ENCODE measurements around the gene UBQLN4.

The UBQLN4 gene

GRCh38 chr1:156095906-156096508, 42.4 kb upstream of the UBQLN4 start:
- peaks cover 27 to 29% of the 10 kb centered on the region in 2 donors for H3K4me1 ChIP-seq (ENCODE audit: control insufficient read depth in 2 of 2, insufficient read depth in 2 of 2, low read length in 2 of 2)
- H3K27me3 ChIP-seq (ENCODE audit: control insufficient read depth in 2 of 2, insufficient read depth in 2 of 2, low read length in 2 of 2): no peaks in the 10 kb centered on the region
- no peaks in the 10 kb centered on the region for H3K9me3 ChIP-seq (ENCODE audit: control insufficient read depth in 2 of 2, low read length in 2 of 2)
- no peak overlapping the region for H3K4me3 ChIP-seq (ENCODE audit: low read length in 2 of 2)
- peak overlapping the region in 1 of 2 donors; percentile 32 for H3K9ac ChIP-seq (ENCODE audit: low read depth in 1 of 2, low read length in 2 of 2)
- H3K36me3 ChIP-seq (ENCODE audit: control insufficient read depth in 2 of 2, insufficient read depth in 2 of 2, low read length in 2 of 2): no peaks in the 10 kb centered on the region
- peak overlapping the region; percentile 6 to 68 for H3K27ac ChIP-seq (ENCODE audit: low read depth in 2 of 2, low read length in 2 of 2)

- no peaks in the 10 kb centered on the region for H3K9me3 ChIP-seq (ENCODE audit: control insufficient read depth in 2 of 2, low read length in 2 of 2)
- H3K4me1 ChIP-seq (ENCODE audit: control insufficient read depth in 2 of 2, insufficient read depth in 2 of 2, low read length in 2 of 2): peaks cover 13 to 17% of the 10 kb centered on the region in 2 donors
- H3K9ac ChIP-seq (ENCODE audit: low read depth in 1 of 2, low read length in 2 of 2): no peak overlapping the region
- no peak overlapping the region for H3K27ac ChIP-seq (ENCODE audit: low read depth in 2 of 2, low read length in 2 of 2)
- no peak overlapping the region for H3K4me3 ChIP-seq (ENCODE audit: low read length in 2 of 2)
- H3K36me3 ChIP-seq (ENCODE audit: control insufficient read depth in 2 of 2, insufficient read depth in 2 of 2, low read length in 2 of 2): no peaks in the 10 kb centered on the region
- H3K27me3 ChIP-seq (ENCODE audit: control insufficient read depth in 2 of 2, insufficient read depth in 2 of 2, low read length in 2 of 2): no peaks in the 10 kb centered on the region
Measured at GRCh38 chr1:156091610-156092009, 38.0 kb upstream of the UBQLN4 start.

GRCh38 chr1:156090840-156091188, 37.2 kb upstream of the UBQLN4 start:
- H3K27ac ChIP-seq (ENCODE audit: low read depth in 2 of 2, low read length in 2 of 2): no peak overlapping the region
- H3K9me3 ChIP-seq (ENCODE audit: control insufficient read depth in 2 of 2, low read length in 2 of 2): no peaks in the 10 kb centered on the region
- peaks cover 5 to 9% of the 10 kb centered on the region in 2 donors for H3K4me1 ChIP-seq (ENCODE audit: control insufficient read depth in 2 of 2, insufficient read depth in 2 of 2, low read length in 2 of 2)
- no peaks in the 10 kb centered on the region for H3K27me3 ChIP-seq (ENCODE audit: control insufficient read depth in 2 of 2, insufficient read depth in 2 of 2, low read length in 2 of 2)
- H3K36me3 ChIP-seq (ENCODE audit: control insufficient read depth in 2 of 2, insufficient read depth in 2 of 2, low read length in 2 of 2): no peaks in the 10 kb centered on the region
- H3K9ac ChIP-seq (ENCODE audit: low read depth in 1 of 2, low read length in 2 of 2): no peak overlapping the region
- H3K4me3 ChIP-seq (ENCODE audit: low read length in 2 of 2): no peak overlapping the region

GRCh38 chr1:156090138-156090839, 36.7 kb upstream of the UBQLN4 start:
- Histone ChIP-seq H3K27ac (ENCODE audit: low read depth in 2 of 2, low read length in 2 of 2) (peak overlapping the region in 1 of 2 donors; percentile 48), H3K4me3 (ENCODE audit: low read length in 2 of 2) (no peak overlapping the region), H3K9ac (ENCODE audit: low read depth in 1 of 2, low read length in 2 of 2) (no peak overlapping the region), H3K27me3 (ENCODE audit: control insufficient read depth in 2 of 2, insufficient read depth in 2 of 2, low read length in 2 of 2) (no peaks in the 10 kb centered on the region), H3K4me1 (ENCODE audit: control insufficient read depth in 2 of 2, insufficient read depth in 2 of 2, low read length in 2 of 2) (peaks cover 2 to 5% of the 10 kb centered on the region in 2 donors), H3K36me3 (ENCODE audit: control insufficient read depth in 2 of 2, insufficient read depth in 2 of 2, low read length in 2 of 2) (no peaks in the 10 kb centered on the region), H3K9me3 (ENCODE audit: control insufficient read depth in 2 of 2, low read length in 2 of 2) (no peaks in the 10 kb centered on the region)

GRCh38 chr1:156089704-156090103, 36.1 kb upstream of the UBQLN4 start:
- H3K9me3 ChIP-seq (ENCODE audit: control insufficient read depth in 2 of 2, low read length in 2 of 2): no peaks in the 10 kb centered on the region
- no peaks in the 10 kb centered on the region for H3K36me3 ChIP-seq (ENCODE audit: control insufficient read depth in 2 of 2, insufficient read depth in 2 of 2, low read length in 2 of 2)
- H3K27ac ChIP-seq (ENCODE audit: low read depth in 2 of 2, low read length in 2 of 2): no peak overlapping the region
- H3K9ac ChIP-seq (ENCODE audit: low read depth in 1 of 2, low read length in 2 of 2): no peak overlapping the region
- H3K4me3 ChIP-seq (ENCODE audit: low read length in 2 of 2): no peak overlapping the region
- H3K4me1 ChIP-seq (ENCODE audit: control insufficient read depth in 2 of 2, insufficient read depth in 2 of 2, low read length in 2 of 2): peaks cover 2 to 5% of the 10 kb centered on the region in 2 donors
- H3K27me3 ChIP-seq (ENCODE audit: control insufficient read depth in 2 of 2, insufficient read depth in 2 of 2, low read length in 2 of 2): no peaks in the 10 kb centered on the region

- Histone ChIP-seq H3K9me3 (ENCODE audit: control insufficient read depth in 2 of 2, low read length in 2 of 2) (no peaks in the 10 kb centered on the region), H3K27me3 (ENCODE audit: control insufficient read depth in 2 of 2, insufficient read depth in 2 of 2, low read length in 2 of 2) (no peaks in the 10 kb centered on the region), H3K4me3 (ENCODE audit: low read length in 2 of 2) (no peak overlapping the region), H3K9ac (ENCODE audit: low read depth in 1 of 2, low read length in 2 of 2) (no peak overlapping the region), H3K36me3 (ENCODE audit: control insufficient read depth in 2 of 2, insufficient read depth in 2 of 2, low read length in 2 of 2) (no peaks in the 10 kb centered on the region), H3K4me1 (ENCODE audit: control insufficient read depth in 2 of 2, insufficient read depth in 2 of 2, low read length in 2 of 2) (peaks cover 5 to 9% of the 10 kb centered on the region in 2 donors), H3K27ac (ENCODE audit: low read depth in 2 of 2, low read length in 2 of 2) (no peak overlapping the region)
Measured at GRCh38 chr1:156086256-156086662, 32.7 kb upstream of the UBQLN4 start.

GRCh38 chr1:156083800-156084790, 30.5 kb upstream of the UBQLN4 start:
- Histone ChIP-seq H3K9ac (ENCODE audit: low read depth in 1 of 2, low read length in 2 of 2) (no peak overlapping the region), H3K4me3 (ENCODE audit: low read length in 2 of 2) (no peak overlapping the region), H3K9me3 (ENCODE audit: control insufficient read depth in 2 of 2, low read length in 2 of 2) (no peaks in the 10 kb centered on the region), H3K36me3 (ENCODE audit: control insufficient read depth in 2 of 2, insufficient read depth in 2 of 2, low read length in 2 of 2) (no peaks in the 10 kb centered on the region), H3K27ac (ENCODE audit: low read depth in 2 of 2, low read length in 2 of 2) (no peak overlapping the region), H3K27me3 (ENCODE audit: control insufficient read depth in 2 of 2, insufficient read depth in 2 of 2, low read length in 2 of 2) (no peaks in the 10 kb centered on the region), H3K4me1 (ENCODE audit: control insufficient read depth in 2 of 2, insufficient read depth in 2 of 2, low read length in 2 of 2) (peaks cover 3 to 4% of the 10 kb centered on the region in 2 donors)

- Histone ChIP-seq H3K36me3 (ENCODE audit: control insufficient read depth in 2 of 2, insufficient read depth in 2 of 2, low read length in 2 of 2) (no peaks in the 10 kb centered on the region), H3K4me3 (ENCODE audit: low read length in 2 of 2) (peak within 1 kb of the TSS; percentile 74 to 79), H3K9me3 (ENCODE audit: control insufficient read depth in 2 of 2, low read length in 2 of 2) (no peaks in the 10 kb centered on the region), H3K27ac (ENCODE audit: low read depth in 2 of 2, low read length in 2 of 2) (no peak within 1 kb of the TSS), H3K4me1 (ENCODE audit: control insufficient read depth in 2 of 2, insufficient read depth in 2 of 2, low read length in 2 of 2) (peaks cover 3 to 4% of the 10 kb centered on the region in 2 donors), H3K27me3 (ENCODE audit: control insufficient read depth in 2 of 2, insufficient read depth in 2 of 2, low read length in 2 of 2) (no peaks in the 10 kb centered on the region), H3K9ac (ENCODE audit: low read depth in 1 of 2, low read length in 2 of 2) (peak within 1 kb of the TSS; percentile 47 to 57)
Measured at GRCh38 chr1:156082309-156083091, 28.9 kb upstream of the UBQLN4 start, which contains the start of gene MEX3A. Gene MEX3A, minus strand, starts transcription at chr1:156082465. Its CDS starts 467 bp downstream, at chr1:156081998.

- Histone ChIP-seq H3K4me1 (ENCODE audit: control insufficient read depth in 2 of 2, insufficient read depth in 2 of 2, low read length in 2 of 2) (peaks cover 3 to 4% of the 10 kb centered on the region in 2 donors), H3K9me3 (ENCODE audit: control insufficient read depth in 2 of 2, low read length in 2 of 2) (no peaks in the 10 kb centered on the region), H3K27ac (ENCODE audit: low read depth in 2 of 2, low read length in 2 of 2) (no peak overlapping the region), H3K27me3 (ENCODE audit: control insufficient read depth in 2 of 2, insufficient read depth in 2 of 2, low read length in 2 of 2) (no peaks in the 10 kb centered on the region), H3K9ac (ENCODE audit: low read depth in 1 of 2, low read length in 2 of 2) (peak overlapping the region in 1 of 2 donors; percentile 57), H3K36me3 (ENCODE audit: control insufficient read depth in 2 of 2, insufficient read depth in 2 of 2, low read length in 2 of 2) (no peaks in the 10 kb centered on the region), H3K4me3 (ENCODE audit: low read length in 2 of 2) (peak overlapping the region; percentile 74 to 79)
Measured at GRCh38 chr1:156081917-156082308, 28.3 kb upstream of the UBQLN4 start.

Data from mucosa of rectum (tissue), 2 donors.